Esophagus squamous epithelium (tissue), 4 donors: ENCODE results near the gene EPB41L4B.

ENCODE experiments used
- CTCF ChIP-seq, 6 experiments: fragments of 450-650 bp in 4 of 6; fragments of 200-600 bp in 2 of 6; sonication (generic) in 2 of 6; IDR thresholded peaks; one replicate each; pipeline ENCODE4 v1.5.1; 2016 to 2019; ENCODE audit warnings: antibody characterized with exemption in 6 of 6, mild to moderate bottlenecking in 4 of 6, moderate library complexity in 4 of 6
- POLR2A ChIP-seq, 4 donors: fragments of 450-650 bp; IDR thresholded peaks; one replicate each; pipeline ENCODE4 v1.6.1; 2017; ENCODE audit warnings: antibody characterized with exemption in 4 of 4, mild to moderate bottlenecking in 4 of 4, moderate library complexity in 3 of 4

- TF ChIP-seq POLR2A (IDR thresholded peaks at IDR 0.05) (no peak), CTCF (IDR thresholded peaks at IDR 0.05) (no peak)
Observed at GRCh38 chr9:109301012-109301411, 19.8 kb downstream of the EPB41L4B start.
